Measurements from ENCODE around the gene SRRM2. TPM values are rescaled to one million over a fixed set of nuclear protein-coding genes. Genes with fewer than 3 reads are reported as not detected.

Gene SRRM2
- total RNA-seq, 1 experiment from 2014 or later: 746 TPM

DNA sequence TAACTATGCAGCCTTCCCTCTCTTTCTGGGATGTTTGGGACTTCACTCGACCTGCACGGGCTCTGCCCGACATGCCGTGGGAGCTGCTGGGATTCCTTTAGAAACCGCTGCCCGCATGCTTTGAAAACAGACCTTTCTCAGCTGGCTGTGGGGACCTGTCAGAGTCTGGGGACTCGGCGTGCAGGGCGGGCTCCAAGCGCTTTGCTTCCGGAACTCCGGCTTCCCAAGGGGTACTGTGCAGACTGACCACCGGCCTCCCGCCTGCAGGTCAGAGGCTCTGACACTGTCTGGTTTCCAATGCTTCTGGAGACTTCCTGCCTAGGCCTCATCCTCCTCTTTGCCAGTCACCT, 44.2 kb upstream of the SRRM2 start:
- H3K4me3 ChIP-seq: no peak overlapping the region
- no peak for DNase-seq
- H3K27ac ChIP-seq: no peak overlapping the region
- intact Hi-C loops (cut with micrococcal nuclease; ENCODE audit: unreplicated experiment): no loop called here
- H3K4me1 ChIP-seq (replicated peaks; ENCODE audit: insufficient read depth): no peaks in the 10 kb centered on the region
- ChIA-PET POLR2A (ENCODE audit: unreplicated experiment) (no interaction called here), CTCF (no interaction called here)
- no peaks in the 10 kb centered on the region for H3K9me2 ChIP-seq (ENCODE audit: insufficient read depth)
- no peaks in the 10 kb centered on the region for H3K9me3 ChIP-seq (ENCODE audit: insufficient read depth, low read depth)
- H3K27me3 ChIP-seq (ENCODE audit: insufficient read depth, low read depth): no peaks in the 10 kb centered on the region
- no peaks in the 10 kb centered on the region; the same call in 1 of the 2 replicates for H3F3A ChIP-seq (ENCODE audit: insufficient read depth, low read depth)
- no peaks in the 10 kb centered on the region for H4K20me1 ChIP-seq (ENCODE audit: insufficient read depth)
- no TSS peak for BruUV-seq (replicated peaks)
- H3K4me2 ChIP-seq: no peak overlapping the region
- no peaks in the 10 kb centered on the region for H3K36me3 ChIP-seq (ENCODE audit: low read depth)
- H3K79me2 ChIP-seq (ENCODE audit: low read depth): no peaks in the 10 kb centered on the region
- no peak overlapping the region for H2AFZ ChIP-seq
- no peak for TF ChIP-seq EZH2 (IDR thresholded peaks at IDR 0.05; ENCODE audit: low read depth)
- TF ChIP-seq, protein P1, sequence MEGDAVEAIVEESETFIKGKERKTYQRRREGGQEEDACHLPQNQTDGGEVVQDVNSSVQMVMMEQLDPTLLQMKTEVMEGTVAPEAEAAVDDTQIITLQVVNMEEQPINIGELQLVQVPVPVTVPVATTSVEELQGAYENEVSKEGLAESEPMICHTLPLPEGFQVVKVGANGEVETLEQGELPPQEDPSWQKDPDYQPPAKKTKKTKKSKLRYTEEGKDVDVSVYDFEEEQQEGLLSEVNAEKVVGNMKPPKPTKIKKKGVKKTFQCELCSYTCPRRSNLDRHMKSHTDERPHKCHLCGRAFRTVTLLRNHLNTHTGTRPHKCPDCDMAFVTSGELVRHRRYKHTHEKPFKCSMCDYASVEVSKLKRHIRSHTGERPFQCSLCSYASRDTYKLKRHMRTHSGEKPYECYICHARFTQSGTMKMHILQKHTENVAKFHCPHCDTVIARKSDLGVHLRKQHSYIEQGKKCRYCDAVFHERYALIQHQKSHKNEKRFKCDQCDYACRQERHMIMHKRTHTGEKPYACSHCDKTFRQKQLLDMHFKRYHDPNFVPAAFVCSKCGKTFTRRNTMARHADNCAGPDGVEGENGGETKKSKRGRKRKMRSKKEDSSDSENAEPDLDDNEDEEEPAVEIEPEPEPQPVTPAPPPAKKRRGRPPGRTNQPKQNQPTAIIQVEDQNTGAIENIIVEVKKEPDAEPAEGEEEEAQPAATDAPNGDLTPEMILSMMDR (conservative IDR thresholded peaks at IDR 0.05): no peak

DNA sequence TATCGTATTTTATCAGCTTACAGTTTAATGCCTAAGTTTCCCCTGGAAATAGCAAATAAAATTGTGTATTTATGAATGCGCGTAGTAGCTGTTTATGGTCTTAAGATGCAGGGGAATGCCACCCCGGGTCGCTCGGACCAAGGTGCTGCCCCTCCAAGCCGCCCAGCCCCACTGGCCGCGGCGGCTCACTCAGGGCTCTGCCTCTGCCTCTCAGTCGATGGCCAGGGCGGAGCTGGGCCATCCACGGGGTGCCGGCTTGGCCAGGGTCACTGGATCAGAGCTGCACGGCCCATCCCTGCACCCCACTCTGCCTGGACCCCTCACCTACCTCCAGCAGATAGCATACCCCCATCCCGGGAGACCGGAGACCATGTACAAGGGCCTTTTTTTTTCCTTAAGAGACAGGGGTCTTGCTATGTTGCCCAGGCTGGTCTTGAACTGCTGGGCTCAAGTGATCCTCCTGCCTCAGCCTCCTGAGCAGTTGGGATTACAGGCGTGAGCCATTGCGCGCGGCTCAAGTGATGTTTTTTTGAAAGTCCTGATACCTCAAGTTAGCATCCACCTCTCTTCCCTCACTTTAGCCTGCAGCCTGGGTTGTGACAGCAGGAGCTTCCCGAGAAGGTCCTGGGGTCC, 43.4 kb upstream of the SRRM2 start:
- H3K79me2 ChIP-seq (ENCODE audit: low read depth): no peaks in the 10 kb centered on the region
- no peak overlapping the region for H3K4me2 ChIP-seq
- no peaks in the 10 kb centered on the region for H3K27me3 ChIP-seq (ENCODE audit: insufficient read depth, low read depth)
- no peaks in the 10 kb centered on the region for H3K36me3 ChIP-seq (ENCODE audit: low read depth)
- H3K9me2 ChIP-seq (ENCODE audit: insufficient read depth): no peaks in the 10 kb centered on the region
- H3K4me3 ChIP-seq: no peak overlapping the region
- H3K4me1 ChIP-seq (replicated peaks; ENCODE audit: insufficient read depth): no peaks in the 10 kb centered on the region
- no peak overlapping the region for H3K27ac ChIP-seq
- CTCF ChIA-PET: no interaction called here
- no peaks in the 10 kb centered on the region for H4K20me1 ChIP-seq (ENCODE audit: insufficient read depth)
- no peaks in the 10 kb centered on the region for H3K9me3 ChIP-seq (ENCODE audit: insufficient read depth, low read depth)
- intact Hi-C loops (cut with micrococcal nuclease; ENCODE audit: unreplicated experiment): no loop called here
- no TSS peak for BruUV-seq (replicated peaks)
- TF ChIP-seq, protein P1 (conservative IDR thresholded peaks at IDR 0.05): no peak
- TF ChIP-seq EZH2 (IDR thresholded peaks at IDR 0.05; ENCODE audit: low read depth): no peak
- H2AFZ ChIP-seq: no peak overlapping the region
- DNase-seq: no peak
- no peaks in the 10 kb centered on the region; the same call in 1 of the 2 replicates for H3F3A ChIP-seq (ENCODE audit: insufficient read depth, low read depth)
- POLR2A ChIA-PET (ENCODE audit: unreplicated experiment): no interaction called here

GRCh38 chr16:2709588-2709984, 42.9 kb upstream of the SRRM2 start:
- no peaks in the 10 kb centered on the region for H3K9me2 ChIP-seq (ENCODE audit: insufficient read depth)
- CTCF ChIA-PET: no interaction called here
- H3F3A ChIP-seq (ENCODE audit: insufficient read depth, low read depth): no peaks in the 10 kb centered on the region; the same call in 1 of the 2 replicates
- H3K4me2 ChIP-seq: no peak overlapping the region
- intact Hi-C loops (cut with micrococcal nuclease; ENCODE audit: unreplicated experiment): no loop called here
- no peaks in the 10 kb centered on the region for H3K27me3 ChIP-seq (ENCODE audit: insufficient read depth, low read depth)
- POLR2A ChIA-PET (ENCODE audit: unreplicated experiment): no interaction called here
- no peak overlapping the region for H3K27ac ChIP-seq
- no peak overlapping the region for H3K4me3 ChIP-seq
- no peaks in the 10 kb centered on the region for H3K79me2 ChIP-seq (ENCODE audit: low read depth)
- H3K9me3 ChIP-seq (ENCODE audit: insufficient read depth, low read depth): no peaks in the 10 kb centered on the region
- BruUV-seq (replicated peaks): no TSS peak
- H2AFZ ChIP-seq: no peak overlapping the region
- no peaks in the 10 kb centered on the region for H3K4me1 ChIP-seq (replicated peaks; ENCODE audit: insufficient read depth)
- H3K36me3 ChIP-seq (ENCODE audit: low read depth): no peaks in the 10 kb centered on the region
- H4K20me1 ChIP-seq (ENCODE audit: insufficient read depth): no peaks in the 10 kb centered on the region
- DNase-seq: no peak
- TF ChIP-seq EZH2 (IDR thresholded peaks at IDR 0.05; ENCODE audit: low read depth): no peak
- TF ChIP-seq, protein P1 (conservative IDR thresholded peaks at IDR 0.05): no peak

Data from PC-9 (cell line).